LNCaP clone FGC (cell line): Measurements from ENCODE around the gene FTCD.
A peak's percentile ranks its signal among the peaks of the same experiment; 100 is the strongest.

ENCODE experiments used
- DNase-seq: peaks from one replicate; pipeline ENCODE4 v3.0.0-alpha.2; 2011; ENCODE audit warnings: low read depth
- H3K4me3 ChIP-seq: 2 replicates; pipeline ENCODE4 v1.5.1; 2011; ENCODE audit warnings: mild to moderate bottlenecking, low read depth, low read length, control low read depth
- CTCF ChIP-seq: IDR thresholded peaks from 2 replicates; pipeline ENCODE4 v1.5.1; 2012; ENCODE audit warnings: mild to moderate bottlenecking; ENCODE audit not compliant: control insufficient read depth, insufficient read depth; ENCODE audit errors: extremely low read depth

The FTCD gene

DNA sequence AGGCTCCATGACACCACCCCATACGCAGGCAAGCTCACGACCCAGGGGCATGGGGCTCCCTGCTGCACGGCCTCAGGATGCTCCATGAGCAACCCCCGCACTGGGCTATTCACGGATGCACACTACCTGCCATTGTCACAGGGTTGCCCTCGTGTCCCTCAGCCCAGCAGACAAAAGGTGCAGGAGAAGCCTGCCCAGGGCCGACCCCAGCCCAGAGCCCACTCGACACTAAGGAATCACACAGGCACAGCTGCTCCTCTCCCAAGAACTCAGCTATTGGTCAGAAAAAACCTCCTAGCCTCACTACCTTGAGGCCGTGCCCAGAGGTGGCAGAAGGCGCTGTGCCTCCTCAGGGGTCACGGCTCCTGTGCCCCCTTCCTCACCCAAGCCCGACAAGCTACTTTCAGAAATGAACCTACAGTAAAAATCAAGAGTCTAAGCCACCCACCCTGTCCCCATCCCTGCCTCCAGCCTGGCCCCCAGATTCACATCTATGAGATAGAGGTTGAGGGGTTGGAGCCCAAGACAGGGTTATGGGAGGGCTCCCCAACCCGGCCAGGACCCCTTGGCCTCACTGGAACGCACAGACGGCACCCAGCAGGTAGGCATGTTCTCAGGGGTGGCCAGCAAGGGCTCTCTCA is 35.2 kb upstream of the FTCD start:
- DNase-seq = no peak
- no peak overlapping the region for H3K4me3 ChIP-seq
- TF ChIP-seq CTCF = no peak

DNA sequence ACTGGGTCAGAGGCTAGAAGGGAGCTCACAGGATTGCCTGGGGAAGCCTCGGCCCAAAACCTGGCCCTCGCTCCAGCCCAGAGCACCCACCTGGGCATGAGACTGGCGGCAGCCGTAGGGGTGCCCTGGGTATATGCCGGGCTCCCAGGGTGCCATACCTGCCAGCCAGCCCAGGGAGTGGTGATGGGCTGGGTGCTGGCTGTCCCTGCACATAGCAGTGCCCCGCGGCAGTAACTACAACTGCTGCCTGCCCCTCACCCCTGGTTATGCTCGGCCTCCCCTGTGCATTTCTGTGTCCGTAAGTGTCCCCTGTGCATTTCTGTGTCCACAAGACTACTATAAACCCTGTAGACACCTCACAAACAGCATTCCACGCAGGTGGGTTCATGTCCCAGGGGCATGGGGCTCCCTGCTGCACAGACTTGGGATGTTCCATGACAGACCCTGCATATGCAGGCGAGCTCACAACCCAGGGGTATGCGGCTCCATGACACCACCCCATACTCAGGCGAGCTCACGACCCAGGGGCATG is 34.6 kb upstream of the FTCD start:
- no peak for DNase-seq
- TF ChIP-seq CTCF = no peak
- H3K4me3 ChIP-seq = no peak overlapping the region

GRCh38 chr21:46189213-46189958 is 34.0 kb upstream of the FTCD start:
- DNase-seq = no peak
- peak overlapping the region; percentile 21 for H3K4me3 ChIP-seq
- no peak for TF ChIP-seq CTCF

DNA sequence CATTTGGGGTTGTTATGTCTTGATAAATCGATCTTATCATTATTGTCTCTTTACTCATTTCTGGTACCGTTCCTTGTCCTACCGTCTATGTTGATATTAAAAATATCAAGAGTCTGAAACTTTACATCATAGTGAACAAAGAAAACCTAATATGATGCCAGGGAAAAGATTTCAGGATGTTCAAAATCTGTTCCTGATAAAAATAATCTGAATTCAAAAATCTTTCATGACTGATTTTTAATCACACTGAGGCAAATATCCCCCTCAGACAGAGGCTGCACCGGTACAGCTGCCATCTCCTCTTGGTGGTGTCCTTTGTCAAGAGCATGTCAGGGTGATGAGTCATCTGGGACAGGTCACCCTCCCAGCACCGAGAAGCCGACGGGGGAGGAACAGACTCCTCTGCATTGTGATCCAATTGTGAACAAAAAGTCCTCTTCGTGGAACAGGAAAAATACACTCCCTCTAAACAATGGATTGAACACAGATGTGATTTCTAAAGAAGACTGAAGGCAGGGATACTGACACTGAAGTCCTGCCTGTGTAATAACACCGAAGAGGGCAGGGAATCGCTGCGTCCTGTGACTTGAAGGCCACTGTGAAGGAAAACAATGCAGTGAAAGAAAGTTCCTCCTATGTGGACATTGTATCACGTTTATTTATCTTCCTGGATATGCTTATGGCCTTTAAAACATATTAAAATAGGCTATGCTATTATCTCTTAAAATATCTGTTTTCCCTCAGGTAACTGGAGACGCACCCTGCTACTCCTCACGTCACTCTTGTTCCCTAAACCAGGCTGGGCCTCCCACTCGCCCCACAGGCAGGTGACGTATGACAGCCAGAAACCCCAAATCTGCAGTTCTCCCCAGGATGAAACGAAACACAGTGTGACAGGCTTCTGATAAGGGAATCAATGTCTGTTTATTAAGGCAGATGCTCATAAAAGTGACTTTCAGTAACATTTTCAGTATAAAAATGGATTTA is 33.1 kb upstream of the FTCD start:
- no peak for TF ChIP-seq CTCF
- peak overlapping the region; percentile 21 for H3K4me3 ChIP-seq
- DNase-seq = peak; percentile 80

GRCh38 chr21:46187814-46188213 is 32.4 kb upstream of the FTCD start:
- no peak overlapping the region for H3K4me3 ChIP-seq
- DNase-seq = no peak
- TF ChIP-seq CTCF = no peak

- no peak overlapping the region for H3K4me3 ChIP-seq
- DNase-seq = no peak
- TF ChIP-seq CTCF = no peak
Observed at GRCh38 chr21:46187261-46187660, 31.9 kb upstream of the FTCD start.
